DMS114 treated with DMSO at 0.1 percent for 48 hours (cell line): ENCODE measurements around the gene NR3C2.
"Not testable (repeated sequence)": the region's sequence is repeated elsewhere in the genome, so short reads cannot be mapped to it uniquely, and the experiment has no call there.

Experiments
- DNase-seq: peaks from one replicate; lab custom pipeline; 2025; ENCODE audit not compliant: unreplicated experiment; lab: John Stamatoyannopoulos, UW

NR3C2 gene

GRCh38 chr4:148116264-148116663 is 325.9 kb downstream of the NR3C2 start:
- no peak for DNase-seq

- DNase-seq = no peak
These were observed 327.8 kb downstream of the NR3C2 start for GRCh38 chr4:148114436-148114835.

GRCh38 chr4:148112231-148112982 is 329.8 kb downstream of the NR3C2 start:
- DNase-seq = no peak

GRCh38 chr4:148110169-148110568 is 332.0 kb downstream of the NR3C2 start:
- DNase-seq = no peak

GRCh38 chr4:148109216-148109615 is 333.0 kb downstream of the NR3C2 start:
- DNase-seq = no peak

GRCh38 chr4:148108766-148109165 is 333.4 kb downstream of the NR3C2 start:
- no peak for DNase-seq

GRCh38 chr4:148103597-148104355 is 338.4 kb downstream of the NR3C2 start:
- no peak for DNase-seq

GRCh38 chr4:148101790-148102189 is 340.4 kb downstream of the NR3C2 start:
- DNase-seq = no peak

- no peak for DNase-seq
These were observed 341.0 kb downstream of the NR3C2 start for GRCh38 chr4:148101235-148101634.

- no peak for DNase-seq
These were observed 344.4 kb downstream of the NR3C2 start for GRCh38 chr4:148097801-148098200.

GRCh38 chr4:148095346-148095923 is 346.8 kb downstream of the NR3C2 start:
- no peak for DNase-seq

- no peak for DNase-seq
These were observed 348.1 kb downstream of the NR3C2 start for GRCh38 chr4:148094149-148094548.

- DNase-seq = no peak
These were observed 349.1 kb downstream of the NR3C2 start for GRCh38 chr4:148093065-148093464.

GRCh38 chr4:148092316-148093014 is 349.7 kb downstream of the NR3C2 start:
- no peak for DNase-seq

- DNase-seq = no peak
These were observed 350.3 kb downstream of the NR3C2 start for GRCh38 chr4:148091896-148092295.

GRCh38 chr4:148090503-148091476 is 351.4 kb downstream of the NR3C2 start:
- no peak for DNase-seq

GRCh38 chr4:148090029-148090428 is 352.2 kb downstream of the NR3C2 start:
- DNase-seq = no peak

GRCh38 chr4:148089624-148090023 is 352.6 kb downstream of the NR3C2 start:
- no peak for DNase-seq

- not testable (repeated sequence) for DNase-seq
These were observed 359.1 kb downstream of the NR3C2 start for GRCh38 chr4:148083073-148083472.

GRCh38 chr4:148081745-148082144 is 360.5 kb downstream of the NR3C2 start:
- DNase-seq = no peak
